NCI-H187 treated with DMSO at 0.1 percent for 48 hours (cell line): ENCODE measurements around the gene POLD3.
"Not testable (repeated sequence)": the region's sequence is repeated elsewhere in the genome, so short reads cannot be mapped to it uniquely, and the experiment has no call there.

Source experiments
- DNase-seq: peaks from one replicate; lab custom pipeline; 2025; lab: John Stamatoyannopoulos, UW

Gene POLD3

DNA sequence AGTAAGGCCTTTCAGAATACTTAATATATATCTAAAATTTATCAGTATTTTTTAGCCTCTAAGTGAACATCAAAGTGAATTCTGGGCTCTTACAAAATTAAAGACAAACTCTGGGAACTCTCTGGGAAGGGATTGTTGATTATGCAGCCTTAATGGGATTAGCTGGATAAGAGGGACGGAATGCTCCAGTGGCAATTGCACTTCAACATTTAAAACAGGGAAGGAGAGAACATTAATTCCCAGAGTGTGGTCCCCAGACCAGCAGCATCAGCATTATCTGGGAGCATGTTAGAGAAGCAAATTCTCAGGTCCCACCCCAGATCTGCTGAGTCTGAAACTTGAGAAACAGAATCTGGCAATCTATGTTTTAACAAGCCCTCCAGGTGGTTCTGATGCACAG, 46.5 kb downstream of the POLD3 start:
- DNase-seq: no peak

DNA sequence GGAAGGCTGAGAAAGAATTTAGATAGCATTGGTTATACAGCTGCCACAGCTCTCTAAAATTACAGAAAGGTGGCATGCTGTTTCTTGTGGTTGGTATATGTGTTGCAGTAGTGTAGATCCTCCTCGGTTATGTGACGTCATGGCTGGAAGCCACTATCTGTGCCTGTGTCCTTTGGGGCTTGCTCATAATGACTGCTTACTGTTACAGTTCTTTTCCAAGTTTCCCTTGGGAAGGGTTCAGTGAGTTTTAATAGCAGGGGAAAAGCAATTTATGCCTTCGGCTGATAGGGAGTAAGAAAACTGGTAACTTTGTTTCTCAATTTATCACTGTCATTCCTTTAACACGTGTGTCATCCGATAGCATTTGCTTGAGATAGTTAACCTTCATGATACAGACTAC, 47.2 kb downstream of the POLD3 start:
- DNase-seq: no peak

DNA sequence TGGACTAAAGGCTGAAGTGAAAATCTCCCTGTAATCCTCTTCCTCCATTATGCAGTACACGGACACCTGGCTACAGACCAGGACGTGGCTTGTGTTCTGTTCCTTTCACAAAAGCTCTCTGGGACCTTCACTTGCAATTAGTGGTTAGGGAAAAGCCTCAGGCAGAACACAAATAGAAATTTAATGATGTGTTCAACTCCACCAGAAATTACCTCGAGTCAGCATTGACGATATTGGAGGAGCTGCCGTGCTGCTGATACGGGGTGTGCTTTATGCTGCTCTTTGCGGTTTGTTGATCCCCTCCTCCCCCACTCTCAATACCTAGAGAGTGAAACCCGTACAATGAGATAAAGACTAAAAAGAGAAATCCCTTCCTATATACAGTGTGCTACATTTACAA, 48.9 kb downstream of the POLD3 start:
- peak; percentile 34 for DNase-seq

DNA sequence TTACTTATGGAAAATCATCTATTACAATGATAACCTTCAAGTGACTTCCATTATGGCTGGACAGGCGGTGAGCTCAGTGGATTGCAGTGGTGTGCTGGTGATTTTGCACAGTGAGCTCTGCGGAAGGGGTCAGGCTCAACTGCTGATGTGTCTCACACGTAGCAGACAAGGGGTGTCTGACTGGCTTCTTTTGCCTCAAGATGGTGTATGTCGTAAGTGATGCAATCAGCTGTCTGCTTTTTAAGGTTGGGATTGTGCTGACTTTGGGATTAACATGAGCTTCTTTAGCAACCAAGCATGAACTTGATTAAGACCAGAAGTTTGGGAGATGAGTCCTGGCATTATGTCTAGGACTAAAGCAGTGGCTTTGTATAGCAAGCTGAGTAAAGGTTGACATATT, 49.5 kb downstream of the POLD3 start:
- DNase-seq: no peak

DNA sequence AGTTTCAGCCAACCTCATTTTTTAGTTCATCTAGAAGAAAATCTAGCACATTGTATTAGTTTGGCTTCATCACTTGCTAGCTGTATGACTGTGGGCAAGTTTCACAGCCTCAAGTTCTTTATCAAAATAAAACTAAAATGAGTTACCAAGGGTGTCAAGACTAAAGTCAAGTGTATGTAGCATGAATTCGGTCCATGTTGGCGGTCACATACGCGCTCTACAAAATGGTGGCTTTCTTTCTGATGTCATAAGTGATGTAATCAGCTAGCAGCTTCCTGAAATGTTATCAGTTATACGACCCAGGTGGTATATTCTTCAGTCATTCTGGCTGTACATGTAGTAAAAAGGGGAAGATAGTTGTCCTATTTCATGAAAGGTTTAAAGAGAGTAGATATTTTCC, 50.5 kb downstream of the POLD3 start:
- no peak for DNase-seq

DNA sequence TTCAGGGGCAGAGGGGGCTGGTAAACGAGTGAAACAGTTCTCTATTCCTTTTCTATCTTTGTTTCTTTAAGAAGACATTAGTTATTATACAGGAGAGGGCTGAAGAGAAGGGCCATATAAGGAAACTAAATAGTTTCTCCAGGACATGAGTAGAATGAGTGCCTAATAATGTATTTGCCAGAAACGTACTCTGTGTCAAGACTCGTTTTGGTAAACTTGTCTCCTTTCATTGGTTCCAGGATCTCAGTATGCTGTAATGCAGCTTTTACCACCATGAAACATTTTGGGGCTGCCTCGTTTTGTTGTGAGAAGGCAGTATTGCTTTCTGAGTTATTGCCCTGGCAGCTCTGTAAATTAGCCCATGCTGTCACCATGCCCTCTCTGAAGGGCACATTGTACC, 51.7 kb downstream of the POLD3 start:
- DNase-seq: no peak

DNA sequence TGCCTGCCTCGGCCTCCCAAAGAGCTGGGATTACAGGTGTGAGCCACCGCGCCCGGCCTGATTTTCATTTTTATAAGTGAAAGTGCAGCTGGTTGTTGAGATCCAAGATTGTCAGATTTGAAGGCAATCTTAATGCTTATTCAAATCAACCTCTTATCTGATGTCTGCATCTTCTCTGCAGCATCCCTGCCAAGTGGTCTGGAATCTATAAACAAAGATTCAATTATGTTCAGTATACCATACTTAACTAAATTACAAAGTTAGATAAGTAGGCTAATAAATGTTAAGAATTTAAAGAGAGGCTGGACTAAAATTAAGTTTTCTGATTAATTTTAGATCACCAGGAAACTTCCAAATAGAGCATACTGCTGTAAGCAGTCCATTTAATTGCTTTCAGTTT, 53.8 kb downstream of the POLD3 start:
- no peak for DNase-seq

DNA sequence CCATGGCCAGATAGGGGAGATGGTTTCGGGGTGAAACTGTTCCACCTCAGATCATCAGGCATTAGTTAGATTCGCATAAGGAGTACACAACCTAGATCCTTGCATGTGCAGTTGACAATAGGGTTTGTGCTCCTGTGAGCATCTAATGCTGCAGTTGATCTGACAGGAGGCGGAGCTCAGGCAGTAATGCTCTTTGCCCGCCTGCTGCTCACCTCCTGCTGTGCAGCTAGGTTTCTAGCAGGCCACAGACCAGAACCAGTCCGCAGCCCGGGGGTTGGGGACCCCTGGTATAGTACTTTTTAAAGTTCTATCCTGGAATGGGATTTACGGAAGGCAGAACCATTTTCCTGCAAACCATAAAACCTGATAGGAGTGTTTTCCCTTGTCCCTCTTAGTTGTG, 54.6 kb downstream of the POLD3 start:
- DNase-seq: no peak

DNA sequence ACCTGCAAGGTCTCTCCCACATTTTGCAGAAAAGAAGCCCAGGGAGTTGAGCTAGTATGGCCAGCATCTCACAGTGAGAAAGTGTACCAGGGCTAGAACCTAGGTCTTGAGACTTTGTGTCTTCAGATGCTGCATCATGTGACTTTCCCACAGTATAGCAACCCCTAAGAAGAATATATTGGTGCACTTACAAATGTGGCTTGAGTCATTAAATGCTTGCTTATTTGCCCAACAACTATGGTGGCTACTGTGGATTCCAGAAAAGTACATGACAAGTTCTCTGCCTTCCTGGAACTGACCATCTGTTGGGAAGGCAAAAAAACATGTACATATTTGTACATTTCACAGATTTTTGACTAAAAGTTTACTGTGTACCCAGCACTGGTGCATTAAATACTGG, 55.0 kb downstream of the POLD3 start:
- no peak for DNase-seq

DNA sequence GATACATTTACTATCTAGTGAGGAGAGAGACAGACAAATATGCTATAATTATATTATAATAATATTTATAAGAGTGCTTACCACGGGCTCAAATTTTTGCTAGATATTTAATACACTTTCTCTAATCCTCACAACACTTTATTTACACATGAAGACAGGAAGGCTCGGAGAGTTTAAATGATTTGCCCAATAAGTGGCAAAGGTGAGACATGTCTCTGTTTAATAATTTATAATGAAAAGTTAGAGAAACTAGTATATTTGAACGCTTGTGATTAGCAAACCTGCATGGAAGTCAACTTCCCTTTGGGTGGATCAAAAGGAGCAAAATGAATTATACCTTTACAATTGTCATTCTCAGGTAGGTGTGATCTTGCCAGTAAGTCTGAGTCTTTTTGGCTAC, 55.4 kb downstream of the POLD3 start:
- DNase-seq: no peak

DNA sequence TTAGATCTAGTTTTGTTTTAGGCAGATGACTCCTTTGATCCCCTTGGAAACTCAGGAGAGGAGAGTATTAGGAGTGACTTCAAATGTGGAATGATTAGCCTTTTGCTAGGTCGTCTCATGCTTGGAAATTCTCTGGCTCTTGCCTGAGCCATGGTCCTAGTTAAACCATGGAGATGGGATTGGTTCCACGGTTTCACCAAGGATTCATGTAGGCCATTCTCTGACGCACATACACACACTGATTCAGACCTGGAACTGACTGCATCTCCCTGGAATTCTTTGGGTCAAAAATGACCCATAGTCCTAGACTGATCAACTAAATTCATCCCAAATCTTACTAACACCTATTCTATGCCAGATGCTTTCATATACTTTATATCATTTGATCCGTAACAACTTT, 56.5 kb downstream of the POLD3 start:
- DNase-seq: no peak

DNA sequence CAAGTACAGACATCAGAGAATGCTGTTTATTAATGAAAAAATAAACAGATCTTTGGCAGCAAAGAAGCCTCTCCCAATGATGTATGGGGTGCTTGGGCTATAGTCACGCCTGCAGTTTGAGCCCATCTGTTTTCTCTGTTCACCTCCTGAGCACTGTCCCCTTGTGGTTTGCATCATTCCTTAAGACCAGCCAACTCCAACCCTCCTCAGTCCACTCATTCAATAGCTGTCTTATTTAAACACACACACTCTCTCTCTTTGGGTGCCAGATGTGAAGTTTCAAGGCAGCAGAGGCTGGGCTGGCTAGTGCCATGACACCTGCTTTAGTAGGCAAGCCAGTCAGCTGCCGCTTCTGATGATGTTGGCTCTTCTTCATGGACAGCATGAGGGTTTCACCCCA, 58.1 kb downstream of the POLD3 start:
- DNase-seq: no peak

DNA sequence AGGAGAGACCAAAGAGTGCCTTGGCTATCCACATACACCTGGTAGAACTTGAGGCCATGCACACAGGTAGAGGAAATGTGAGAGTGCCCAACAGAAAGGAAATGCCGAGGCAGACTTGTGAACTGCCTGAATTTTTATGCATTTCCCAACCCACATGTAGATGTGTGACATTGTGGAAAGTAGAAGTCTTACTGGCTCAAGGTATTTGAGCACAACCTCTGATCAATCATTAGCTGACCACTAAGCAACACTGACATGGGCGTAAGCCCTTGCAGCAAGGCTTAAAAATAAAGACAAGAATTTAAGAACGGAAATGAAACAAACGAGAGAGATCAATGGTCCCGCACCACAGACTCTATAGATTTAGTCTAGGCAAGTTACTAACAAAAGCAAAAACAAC, 62.6 kb downstream of the POLD3 start:
- DNase-seq: no peak

DNA sequence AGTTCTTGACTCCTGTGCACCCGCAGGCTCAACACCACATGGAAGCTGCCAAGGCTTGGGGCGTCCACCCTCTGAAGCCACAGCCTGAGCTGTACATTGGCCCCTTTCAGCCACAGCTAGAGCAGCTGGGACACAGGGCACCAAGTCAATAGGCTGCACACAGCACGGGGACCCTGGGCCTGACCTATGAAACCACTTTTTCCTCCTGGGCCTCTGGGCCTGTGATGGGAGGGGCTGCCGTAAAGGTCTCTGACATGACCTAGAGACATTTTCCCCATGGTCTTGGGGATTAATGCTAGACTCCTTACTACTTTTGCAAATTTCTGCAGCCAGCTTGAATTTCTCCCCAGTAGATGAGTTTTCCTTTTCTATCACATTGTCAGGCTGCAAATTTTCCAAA, 66.7 kb downstream of the POLD3 start:
- DNase-seq: not testable (repeated sequence)

DNA sequence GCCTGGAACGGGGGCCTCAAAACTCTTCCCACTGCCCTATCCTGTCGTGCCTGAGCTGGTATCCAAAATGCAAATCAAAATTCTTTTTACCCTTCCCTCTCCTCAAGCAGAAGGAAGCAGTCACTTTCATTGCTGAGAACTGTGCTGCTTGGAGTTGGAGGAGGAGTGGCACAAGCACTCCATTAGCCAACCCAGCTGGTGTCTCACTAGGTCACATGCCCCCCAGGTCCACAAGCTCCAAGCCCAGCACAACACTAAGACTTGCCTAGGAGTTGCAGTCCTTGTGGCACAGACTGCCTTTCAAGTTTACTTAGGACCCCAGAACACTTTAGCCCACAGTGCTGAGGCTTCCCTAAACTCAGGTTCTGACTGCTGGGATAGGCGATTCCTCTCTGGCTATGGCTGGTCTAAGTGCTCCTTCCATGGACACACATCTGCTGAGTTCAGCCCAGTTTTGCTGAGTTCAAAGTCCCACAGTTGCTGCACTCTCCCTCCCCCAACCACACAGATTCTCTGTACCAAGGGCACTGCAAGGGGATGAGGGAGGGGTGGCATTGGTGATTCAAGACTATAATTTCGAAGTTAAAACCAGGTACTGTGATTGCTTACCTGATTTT, 70.2 kb downstream of the POLD3 start:
- DNase-seq: no peak

DNA sequence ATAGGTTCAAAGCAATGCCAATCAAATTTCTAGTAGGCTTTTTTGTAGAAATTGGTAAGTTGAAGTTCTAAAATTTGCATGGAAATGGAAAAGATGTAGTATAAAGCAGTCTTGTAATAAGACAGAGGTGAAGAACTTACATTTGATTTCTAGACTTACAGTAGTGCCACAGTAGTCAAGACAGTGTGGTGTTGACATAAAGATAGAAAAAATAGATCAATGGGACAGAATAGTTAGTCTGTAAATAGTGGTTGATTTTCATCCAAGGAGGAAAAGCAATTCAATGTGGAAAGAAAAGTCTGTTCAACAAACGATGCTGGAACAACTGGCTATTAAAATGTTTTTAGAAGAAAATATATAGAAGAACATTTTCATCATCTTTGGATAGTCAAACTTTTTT, 70.9 kb downstream of the POLD3 start:
- no peak for DNase-seq

DNA sequence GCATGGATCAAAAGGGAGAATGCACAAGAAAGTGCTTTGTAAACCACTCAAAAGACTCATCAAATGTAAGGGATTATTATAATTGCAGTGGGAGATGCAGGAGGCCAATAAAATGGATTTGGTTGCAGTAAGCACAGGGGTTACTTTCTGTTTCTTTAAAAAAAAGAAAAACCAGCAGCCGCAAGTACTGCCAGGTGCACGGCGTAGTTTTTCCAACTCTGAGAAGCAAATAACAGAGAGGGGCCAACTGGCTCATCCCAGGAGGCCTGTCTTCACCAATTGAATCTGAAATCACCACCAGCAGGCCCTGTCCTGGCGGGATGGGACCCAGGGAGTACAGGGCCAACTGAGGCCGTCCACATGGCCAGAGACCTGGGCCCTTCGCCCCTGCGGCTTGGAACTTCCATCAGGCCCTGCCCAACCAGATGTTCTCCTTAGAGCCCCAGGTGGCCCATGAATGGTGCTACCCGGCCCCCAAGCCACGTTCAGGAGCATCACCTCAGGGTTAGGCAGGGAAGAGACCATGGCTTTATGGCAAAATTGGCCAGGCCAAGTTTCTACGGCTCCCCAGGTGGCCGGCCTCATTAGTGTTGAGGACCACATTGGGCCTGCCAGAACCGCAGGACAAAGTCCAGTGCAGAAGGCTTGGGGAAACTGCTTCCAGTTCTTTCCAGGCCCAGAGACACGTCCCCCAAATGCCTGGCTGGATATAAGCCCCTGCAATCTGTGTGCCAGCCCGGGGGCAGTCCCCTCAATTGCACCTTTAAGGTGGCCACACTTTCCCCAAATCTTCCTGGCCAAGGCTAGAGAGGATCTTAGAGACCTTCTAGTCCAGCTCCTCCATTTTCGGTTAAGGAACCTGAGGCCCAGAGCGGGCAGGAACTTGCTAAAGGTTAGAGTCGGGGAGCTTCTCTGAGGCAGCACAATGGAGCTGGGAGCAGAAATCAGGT, 77.1 kb downstream of the POLD3 start:
- no peak for DNase-seq

DNA sequence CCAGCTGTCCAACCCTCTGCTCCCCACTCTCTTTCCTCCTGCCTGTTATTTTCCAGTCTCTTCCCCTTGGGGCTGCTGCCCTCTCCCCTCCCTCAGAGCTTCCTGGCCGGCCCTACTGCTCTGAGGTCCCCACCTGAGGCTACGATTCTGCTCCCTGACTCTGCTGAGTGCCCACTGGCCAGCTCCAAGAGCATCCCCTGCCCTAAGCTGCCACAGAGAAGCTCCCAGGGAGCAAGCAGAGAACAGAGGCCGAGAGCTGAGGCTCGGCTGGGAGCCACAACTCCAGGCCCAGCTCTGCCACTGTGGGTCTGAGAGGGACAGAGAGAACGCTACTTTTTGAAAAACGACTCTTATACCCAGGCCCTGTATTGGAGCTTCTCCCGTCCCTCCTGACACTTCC, 77.8 kb downstream of the POLD3 start:
- no peak for DNase-seq

DNA sequence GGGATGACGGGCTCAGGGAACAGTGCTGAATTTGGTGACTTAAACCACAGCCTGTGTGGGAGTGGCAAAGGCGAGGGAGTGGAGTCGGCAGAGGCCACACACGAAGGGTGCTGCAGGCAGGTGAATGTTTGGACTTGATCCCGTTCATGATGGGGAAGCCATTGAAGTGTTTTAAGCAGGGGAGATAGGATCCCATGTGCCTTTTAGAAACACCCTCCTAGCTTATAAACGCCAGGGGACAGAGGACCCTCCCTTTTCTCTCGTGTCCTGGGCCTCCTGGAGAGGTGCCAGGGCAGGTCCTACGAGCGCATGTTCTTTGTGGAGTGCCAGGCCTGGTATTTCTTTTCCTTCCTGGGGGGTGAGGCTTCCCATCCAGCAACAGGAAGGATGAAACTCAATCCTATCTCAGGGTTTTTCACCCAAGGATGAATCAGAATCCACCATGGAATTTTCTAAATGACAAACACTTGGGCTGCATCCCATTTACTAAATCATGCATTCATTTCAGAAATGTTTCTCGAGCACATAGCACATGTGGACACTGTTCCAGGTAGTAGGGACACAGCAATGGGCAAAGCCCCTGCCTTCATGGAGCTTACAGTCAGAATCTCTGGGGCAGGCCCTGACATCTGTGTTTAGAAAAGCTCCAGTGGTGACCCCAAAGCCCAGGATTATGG, 79.3 kb downstream of the POLD3 start:
- DNase-seq: no peak

DNA sequence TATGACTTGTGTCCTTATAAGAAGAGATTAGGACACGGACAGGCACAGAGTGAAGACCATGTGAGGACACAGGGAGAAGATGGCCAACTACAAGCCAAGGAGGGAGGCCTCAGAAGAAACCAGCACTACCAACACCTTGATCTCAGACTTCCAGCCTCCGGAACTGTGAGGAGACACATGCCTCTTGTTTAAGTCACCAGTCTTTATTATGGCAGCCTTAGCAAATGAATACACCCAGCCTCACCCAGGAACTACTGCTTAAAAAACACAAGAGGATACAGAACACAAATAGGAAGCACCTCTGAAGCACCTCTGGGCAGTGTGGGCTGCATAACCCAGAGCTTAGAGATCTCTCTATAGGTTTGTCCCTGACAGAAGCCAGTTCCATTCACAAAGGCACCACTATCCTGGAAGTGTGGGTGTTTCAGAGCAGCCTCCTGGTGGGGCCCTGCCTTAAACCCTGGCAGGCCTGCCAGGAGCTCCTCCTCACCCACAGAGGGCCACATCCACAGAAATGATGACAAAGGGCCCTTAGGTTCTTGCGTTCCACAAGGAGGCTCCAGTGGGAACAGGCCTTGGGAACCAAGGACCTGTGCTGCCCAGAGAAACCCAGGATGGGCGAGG, 80.1 kb downstream of the POLD3 start:
- no peak for DNase-seq

DNA sequence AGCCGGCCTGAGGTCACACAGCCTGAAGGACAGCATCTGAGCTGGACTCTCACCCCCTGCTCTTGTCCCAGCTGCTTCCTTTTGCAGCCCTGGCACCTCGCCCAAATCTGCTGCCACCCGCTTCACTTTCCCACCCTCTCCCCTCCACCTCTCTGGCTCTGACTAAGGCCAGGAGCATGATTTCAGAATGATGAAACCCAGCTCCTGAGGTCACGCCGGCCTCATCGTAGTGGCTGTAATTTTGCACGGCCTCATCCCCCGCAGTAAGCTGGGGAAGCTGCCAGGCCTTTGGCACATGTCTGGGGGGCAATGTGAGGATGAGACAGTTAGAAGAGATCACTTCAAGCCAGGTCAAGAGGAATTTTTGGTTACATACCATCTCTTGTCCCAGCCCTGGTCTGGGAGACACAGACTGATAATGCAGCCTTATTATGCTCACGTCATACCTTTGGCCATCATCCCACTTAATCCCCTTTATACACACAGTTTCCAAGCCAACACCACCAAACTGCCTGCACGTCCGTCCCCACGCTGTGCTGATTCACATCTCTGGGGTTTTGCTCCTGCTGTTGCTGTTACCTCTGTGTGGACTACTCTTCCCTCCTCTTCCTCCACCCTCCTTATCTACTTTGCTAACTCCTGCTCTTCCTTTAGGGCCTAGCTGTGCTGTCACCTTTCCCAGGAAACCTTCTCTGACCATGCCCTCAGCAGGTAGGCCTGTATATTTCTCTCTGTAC, 80.7 kb downstream of the POLD3 start:
- DNase-seq: no peak
